Ascending aorta (tissue), 2 donors: ENCODE results near the gene RAB3IL1. TPM values are rescaled to one million over a fixed set of nuclear protein-coding genes. Genes with fewer than 3 reads are reported as not detected.

ENCODE experiments used
- DNase-seq, 2 donors: peaks; one replicate each; pipeline ENCODE4 v3.0.0-alpha.2; 2019; ENCODE audit warnings: low spot score in 2 of 2
- H3K27ac ChIP-seq, 2 donors: fragments of 200-600 bp; sonication (generic); one replicate each; pipeline ENCODE4 v1.5.1; 2016 to 2017; ENCODE audit warnings: mild to moderate bottlenecking in 1 of 2
- H3K27me3 ChIP-seq: fragments of 200-600 bp; sonication (generic); one replicate; pipeline ENCODE4 v1.5.1; 2017
- H3K36me3 ChIP-seq, 2 donors: fragments of 200-600 bp; sonication (generic); one replicate each; pipeline ENCODE4 v1.5.1; 2016
- H3K4me1 ChIP-seq, 2 donors: fragments of 200-600 bp; sonication (generic); one replicate each; pipeline ENCODE4 v1.5.1; 2016 to 2017; ENCODE audit warnings: mild to moderate bottlenecking in 1 of 2
- H3K4me3 ChIP-seq, 2 donors: fragments of 200-600 bp; sonication (generic); one replicate each; pipeline ENCODE4 v1.5.1; 2016 to 2017; ENCODE audit warnings: mild to moderate bottlenecking in 1 of 2
- H3K9me3 ChIP-seq, 2 donors: fragments of 200-600 bp; sonication (generic); one replicate each; pipeline ENCODE4 v1.5.1; 2016
- CTCF ChIP-seq, 3 experiments: fragments of 200-600 bp in 2 of 3; fragments of 450-650 bp in 1 of 3; sonication (generic) in 2 of 3; IDR thresholded peaks; one replicate each; pipeline ENCODE4 v1.5.1; 2016 to 2019; ENCODE audit warnings: antibody characterized with exemption in 3 of 3, mild to moderate bottlenecking in 1 of 3, moderate library complexity in 1 of 3
- intact Hi-C: fragments of 100-400 bp; cut with DNase I; formaldehyde crosslinking; loops from one replicate; pipeline ENCODE4 v1.15.1; 2023
- total RNA-seq: library from RNA; depleted of rRNA; stranded (reverse); fragments of >200 nt; gene quantifications from one replicate; pipeline ENCODE4 v1.1.0, GENCODE V29; 2016

Gene RAB3IL1
- total RNA-seq, 1 donor from 2014 or later = 23.2 TPM

GRCh38 chr11:61925736-61926135, 8.4 kb upstream of the RAB3IL1 start:
- Histone ChIP-seq H3K27ac (no peak overlapping the region), H3K36me3 (no peaks in the 10 kb centered on the region), H3K9me3 (no peaks in the 10 kb centered on the region), H3K4me1 (no peaks in the 10 kb centered on the region), H3K4me3 (no peak overlapping the region), H3K27me3 (no peaks in the 10 kb centered on the region)
- intact Hi-C loops = no loop called here
- TF ChIP-seq CTCF (IDR thresholded peaks at IDR 0.05) = no peak
- DNase-seq = no peak

GRCh38 chr11:61924064-61924455, 6.7 kb upstream of the RAB3IL1 start:
- Histone ChIP-seq H3K27me3 (no peaks in the 10 kb centered on the region), H3K4me1 (no peaks in the 10 kb centered on the region), H3K4me3 (no peak overlapping the region), H3K9me3 (no peaks in the 10 kb centered on the region), H3K36me3 (no peaks in the 10 kb centered on the region), H3K27ac (peak overlapping the region; percentile 38 to 52)
- peak in 1 of 2 donors; percentile 53 for DNase-seq
- intact Hi-C loops = no loop called here
- TF ChIP-seq CTCF (IDR thresholded peaks at IDR 0.05) = no peak

GRCh38 chr11:61923166-61924063, 6.0 kb upstream of the RAB3IL1 start:
- peak in 1 of 2 donors; percentile 79 for DNase-seq
- H3K4me3 ChIP-seq = no peak overlapping the region
- no peaks in the 10 kb centered on the region for H3K9me3 ChIP-seq
- H3K27ac ChIP-seq = peak overlapping the region; percentile 52 to 75
- H3K27me3 ChIP-seq = no peaks in the 10 kb centered on the region
- no peak for TF ChIP-seq CTCF (IDR thresholded peaks at IDR 0.05)
- H3K36me3 ChIP-seq = no peaks in the 10 kb centered on the region
- intact Hi-C loops = no loop called here
- H3K4me1 ChIP-seq = peaks cover 0 to under 1% of the 10 kb centered on the region in 2 donors

- intact Hi-C loops = no loop called here
- TF ChIP-seq CTCF (IDR thresholded peaks at IDR 0.05) = no peak
- H3K4me3 ChIP-seq = no peak overlapping the region
- no peaks in the 10 kb centered on the region for H3K9me3 ChIP-seq
- peak in 1 of 2 donors; percentile 88 for DNase-seq
- H3K36me3 ChIP-seq = no peaks in the 10 kb centered on the region
- H3K27me3 ChIP-seq = no peaks in the 10 kb centered on the region
- peak overlapping the region; percentile 52 to 75 for H3K27ac ChIP-seq
- H3K4me1 ChIP-seq = peaks cover 0 to 8% of the 10 kb centered on the region in 2 donors
These were observed 5.2 kb upstream of the RAB3IL1 start for GRCh38 chr11:61922539-61922938.

GRCh38 chr11:61921446-61921845, 4.1 kb upstream of the RAB3IL1 start:
- DNase-seq = peak in 1 of 2 donors; percentile 30
- Histone ChIP-seq H3K4me1 (peaks cover 3 to 8% of the 10 kb centered on the region in 2 donors), H3K36me3 (no peaks in the 10 kb centered on the region), H3K27me3 (no peaks in the 10 kb centered on the region), H3K9me3 (no peaks in the 10 kb centered on the region), H3K4me3 (no peak overlapping the region), H3K27ac (no peak overlapping the region)
- TF ChIP-seq CTCF (IDR thresholded peaks at IDR 0.05) = no peak
- intact Hi-C loops = no loop called here
